D721Med (cell line): ENCODE data around the gene CCDC60.

Experiments used
- DNase-seq: peaks from one replicate; pipeline ENCODE4 v3.0.0; 2011; ENCODE audit warnings: low spot score; ENCODE audit not compliant: insufficient read length
- FAIRE-seq: peaks from 2 replicates; lab custom pipeline; 2011; peaks lifted over from hg19 to GRCh38; lab: Jason Lieb, UNC
- TF ChIP-seq, protein P1 (sequence below): IDR thresholded peaks from 2 replicates; pipeline ENCODE4 v1.5.1; 2012; ENCODE audit warnings: mild to moderate bottlenecking, control low read depth; ENCODE audit not compliant: insufficient read depth; ENCODE audit errors: missing control alignments

CCDC60 gene, protein sequence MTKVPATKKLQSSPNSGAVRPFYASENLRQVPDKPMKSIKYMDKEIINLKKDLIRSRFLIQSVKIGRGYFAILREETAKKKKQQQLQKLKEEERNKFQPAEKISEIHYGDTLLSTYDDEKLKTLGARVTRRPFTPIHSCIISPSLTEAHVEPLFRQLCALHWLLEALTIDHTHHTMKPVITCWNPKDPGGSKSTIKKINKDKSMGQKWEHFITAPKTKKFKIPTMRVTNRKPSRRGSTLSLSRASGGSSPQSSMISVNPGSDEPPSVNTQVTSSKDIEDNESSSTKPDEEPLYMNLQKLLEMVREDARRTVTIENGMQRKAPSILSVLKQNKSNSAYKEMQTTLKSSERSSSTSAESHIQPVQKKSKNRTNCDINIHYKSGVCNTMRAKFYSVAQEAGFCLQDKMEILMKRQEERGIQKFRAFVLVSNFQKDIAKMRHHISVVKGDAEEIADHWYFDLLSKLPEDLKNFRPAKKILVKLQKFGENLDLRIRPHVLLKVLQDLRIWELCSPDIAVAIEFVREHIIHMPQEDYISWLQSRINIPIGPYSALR

DNA sequence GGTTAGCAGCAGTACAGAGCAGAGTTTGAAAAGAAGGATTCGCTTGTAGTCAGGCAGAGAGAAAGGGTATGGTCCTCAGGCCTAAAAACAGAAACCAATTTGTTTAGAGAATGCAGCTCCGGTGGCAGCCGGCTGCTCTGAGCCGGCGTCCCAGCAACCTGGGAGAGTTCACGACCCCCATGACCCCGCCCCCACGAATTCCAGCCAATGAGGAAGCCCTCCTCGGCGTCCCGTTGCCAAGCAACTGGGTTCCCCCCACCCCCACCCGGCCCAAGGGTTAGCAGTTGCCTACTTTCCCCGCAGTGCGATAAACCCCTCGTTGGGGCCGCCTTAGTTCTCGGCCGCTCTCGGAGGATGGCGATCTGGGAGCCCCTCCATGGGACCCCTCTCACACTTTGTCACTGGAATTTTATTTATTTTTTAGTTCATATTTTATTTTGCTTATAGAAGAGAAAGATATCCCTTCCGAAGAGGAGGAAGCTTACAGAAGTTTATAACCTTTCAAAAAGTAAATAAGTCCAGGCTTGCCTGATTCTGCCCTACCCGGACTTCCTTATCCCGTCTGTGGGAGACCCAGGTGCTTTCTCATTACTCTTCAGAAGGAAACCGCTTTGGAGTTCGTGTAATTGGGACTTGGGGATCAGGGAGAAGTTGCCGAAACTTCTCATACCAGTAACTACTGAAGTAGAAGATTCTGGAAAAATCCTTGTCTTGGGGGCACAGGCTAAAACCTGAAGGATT, at the start of gene CCDC60:
Gene CCDC60, plus strand, starts transcription at position 300 of the 741 bp plus-strand sequence. CDS start 448 bp downstream, outside the sequence.
- no peak for FAIRE-seq
- TF ChIP-seq, protein P1, sequence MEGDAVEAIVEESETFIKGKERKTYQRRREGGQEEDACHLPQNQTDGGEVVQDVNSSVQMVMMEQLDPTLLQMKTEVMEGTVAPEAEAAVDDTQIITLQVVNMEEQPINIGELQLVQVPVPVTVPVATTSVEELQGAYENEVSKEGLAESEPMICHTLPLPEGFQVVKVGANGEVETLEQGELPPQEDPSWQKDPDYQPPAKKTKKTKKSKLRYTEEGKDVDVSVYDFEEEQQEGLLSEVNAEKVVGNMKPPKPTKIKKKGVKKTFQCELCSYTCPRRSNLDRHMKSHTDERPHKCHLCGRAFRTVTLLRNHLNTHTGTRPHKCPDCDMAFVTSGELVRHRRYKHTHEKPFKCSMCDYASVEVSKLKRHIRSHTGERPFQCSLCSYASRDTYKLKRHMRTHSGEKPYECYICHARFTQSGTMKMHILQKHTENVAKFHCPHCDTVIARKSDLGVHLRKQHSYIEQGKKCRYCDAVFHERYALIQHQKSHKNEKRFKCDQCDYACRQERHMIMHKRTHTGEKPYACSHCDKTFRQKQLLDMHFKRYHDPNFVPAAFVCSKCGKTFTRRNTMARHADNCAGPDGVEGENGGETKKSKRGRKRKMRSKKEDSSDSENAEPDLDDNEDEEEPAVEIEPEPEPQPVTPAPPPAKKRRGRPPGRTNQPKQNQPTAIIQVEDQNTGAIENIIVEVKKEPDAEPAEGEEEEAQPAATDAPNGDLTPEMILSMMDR: no peak
- DNase-seq: peak; percentile 47

GRCh38 chr12:119288576-119288975, 46.0 kb upstream of the CCDC60 start:
- TF ChIP-seq, protein P1: no peak
- no peak for FAIRE-seq
- DNase-seq: no peak

GRCh38 chr12:119292893-119293630, 41.5 kb upstream of the CCDC60 start:
- DNase-seq (no peak), FAIRE-seq (no peak)
- TF ChIP-seq, protein P1: no peak

DNA sequence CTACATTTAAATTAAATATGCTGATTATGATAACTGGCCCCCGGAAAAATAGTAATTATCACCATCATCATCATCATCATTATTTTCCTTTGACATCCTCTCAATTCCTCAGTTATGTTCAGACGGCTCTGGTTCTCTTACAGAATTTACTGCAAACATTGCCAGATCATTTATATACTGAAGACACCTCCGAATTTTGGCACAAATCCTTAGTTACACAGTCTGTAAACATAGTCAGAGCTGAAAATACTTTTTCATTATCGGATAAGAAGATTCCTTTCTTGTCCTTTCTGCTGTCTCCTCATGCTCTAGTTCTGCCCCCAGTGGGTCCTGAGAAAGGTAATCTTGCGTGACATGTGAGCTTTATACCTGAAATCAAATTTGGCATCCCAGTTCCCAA, 40.3 kb upstream of the CCDC60 start:
- TF ChIP-seq, protein P1: no peak
- DNase-seq: no peak
- FAIRE-seq: no peak

DNA sequence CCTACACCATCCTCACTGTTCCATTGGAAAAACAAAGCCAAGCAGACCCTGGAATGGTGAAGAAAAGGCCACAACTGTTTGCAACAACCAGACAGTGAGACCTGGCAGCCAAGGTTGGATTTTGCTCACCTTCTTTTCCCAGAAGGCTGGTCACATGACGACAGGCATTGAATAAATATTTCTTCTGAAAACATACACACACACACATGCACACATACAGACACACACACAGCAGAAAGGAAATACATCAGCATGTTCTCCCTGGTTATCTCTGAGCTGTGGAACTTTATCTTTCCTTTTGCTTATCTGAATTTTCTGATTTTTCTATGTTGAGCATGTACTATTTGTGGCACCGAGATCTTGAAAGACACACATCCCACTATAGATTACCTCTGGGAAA, 38.0 kb upstream of the CCDC60 start:
- TF ChIP-seq, protein P1: no peak
- no peak for DNase-seq
- FAIRE-seq: no peak

- TF ChIP-seq, protein P1: no peak
- DNase-seq (no peak), FAIRE-seq (no peak)
Measured at GRCh38 chr12:119299130-119299529, 35.4 kb upstream of the CCDC60 start.
